ENCODE results near the gene INF2.

The INF2 gene

DNA sequence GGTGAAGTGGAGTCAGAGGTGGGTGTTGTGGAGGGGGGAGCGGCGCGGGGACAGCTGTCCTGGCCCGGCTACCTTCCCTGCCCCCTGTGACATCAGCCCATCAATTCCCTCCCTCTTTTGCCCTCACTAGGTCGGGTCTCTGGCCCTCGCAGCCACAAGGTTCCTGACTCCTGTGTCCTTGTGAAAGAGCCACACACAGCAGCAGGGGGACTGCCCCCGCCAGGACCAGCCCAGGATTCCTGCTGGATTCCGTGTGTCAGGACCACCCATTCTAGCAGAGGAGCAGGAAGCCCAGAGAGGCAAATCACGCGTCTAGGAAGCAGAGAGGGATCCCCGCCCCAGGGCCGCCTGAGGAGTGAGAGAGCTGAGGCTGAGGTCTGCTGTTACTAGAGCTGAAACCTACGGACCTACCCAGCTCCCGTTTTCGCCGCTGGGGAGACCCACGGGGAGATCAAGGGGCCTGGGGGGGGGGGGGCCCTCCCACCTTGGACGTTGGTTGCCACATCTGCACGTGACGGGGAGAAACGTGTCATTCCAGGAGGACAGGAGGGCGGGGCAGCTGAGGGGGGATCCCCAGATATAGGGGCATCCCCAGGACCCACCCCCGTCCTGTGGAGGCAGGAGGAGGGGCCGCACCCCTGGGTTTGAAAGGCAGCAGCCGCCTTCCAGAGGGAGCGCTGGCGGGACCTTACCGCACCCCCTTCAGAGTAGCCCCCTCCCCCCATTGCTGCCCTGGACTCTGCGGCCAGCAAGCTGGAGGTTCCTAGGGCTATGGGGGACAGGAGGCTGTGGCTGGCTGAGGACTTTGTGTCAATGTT, 12.5 kb upstream of the INF2 start:
- DNase-seq (ENCODE audit: low read depth) = no peak

- DNase-seq (ENCODE audit: low read depth) = peak; percentile 83
These were observed 11.7 kb upstream of the INF2 start for GRCh38 chr14:104677512-104678332.

GRCh38 chr14:104678346-104678745, 11.1 kb upstream of the INF2 start:
- no peak for DNase-seq (ENCODE audit: low read depth)

DNA sequence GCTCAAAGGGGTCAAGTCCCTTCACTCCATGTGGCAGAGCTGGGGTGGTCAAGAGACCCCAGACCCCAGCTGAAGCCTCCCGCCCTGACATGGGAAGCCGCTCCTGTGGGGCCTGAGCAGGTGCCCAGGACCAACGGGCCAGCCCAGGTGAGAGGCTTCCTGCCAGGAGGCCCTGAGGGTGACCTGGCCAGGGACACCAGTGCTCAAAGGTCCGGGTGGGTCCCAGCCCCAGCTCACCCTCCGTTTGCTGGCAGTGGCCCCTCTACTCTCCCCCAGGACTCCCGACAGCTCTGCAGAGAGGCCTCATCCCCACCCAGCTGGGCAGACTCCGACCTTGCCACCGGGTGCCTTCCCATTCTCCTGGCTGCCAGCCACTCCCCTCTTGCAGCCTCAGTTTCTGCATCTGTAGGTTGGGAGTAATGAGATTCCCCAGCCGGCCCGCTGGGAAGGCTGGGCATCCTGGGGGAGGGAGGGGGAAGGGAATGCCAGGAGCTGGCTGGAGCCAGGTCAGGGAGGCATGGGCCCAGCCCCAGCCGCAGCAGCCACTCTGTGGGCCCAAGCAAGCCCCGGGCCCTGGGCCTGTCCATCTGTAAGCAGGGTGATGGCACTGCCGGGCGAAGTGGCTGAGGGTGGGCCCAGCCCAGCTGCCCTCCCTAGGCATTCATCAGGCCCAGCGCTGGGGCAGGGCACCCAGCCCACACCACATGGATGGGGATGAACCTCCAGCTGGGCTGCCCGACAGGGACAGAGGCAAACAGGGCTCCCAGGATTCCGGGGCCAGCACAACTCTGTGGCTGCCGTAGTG, 10.3 kb upstream of the INF2 start:
- no peak for DNase-seq (ENCODE audit: low read depth)

DNA sequence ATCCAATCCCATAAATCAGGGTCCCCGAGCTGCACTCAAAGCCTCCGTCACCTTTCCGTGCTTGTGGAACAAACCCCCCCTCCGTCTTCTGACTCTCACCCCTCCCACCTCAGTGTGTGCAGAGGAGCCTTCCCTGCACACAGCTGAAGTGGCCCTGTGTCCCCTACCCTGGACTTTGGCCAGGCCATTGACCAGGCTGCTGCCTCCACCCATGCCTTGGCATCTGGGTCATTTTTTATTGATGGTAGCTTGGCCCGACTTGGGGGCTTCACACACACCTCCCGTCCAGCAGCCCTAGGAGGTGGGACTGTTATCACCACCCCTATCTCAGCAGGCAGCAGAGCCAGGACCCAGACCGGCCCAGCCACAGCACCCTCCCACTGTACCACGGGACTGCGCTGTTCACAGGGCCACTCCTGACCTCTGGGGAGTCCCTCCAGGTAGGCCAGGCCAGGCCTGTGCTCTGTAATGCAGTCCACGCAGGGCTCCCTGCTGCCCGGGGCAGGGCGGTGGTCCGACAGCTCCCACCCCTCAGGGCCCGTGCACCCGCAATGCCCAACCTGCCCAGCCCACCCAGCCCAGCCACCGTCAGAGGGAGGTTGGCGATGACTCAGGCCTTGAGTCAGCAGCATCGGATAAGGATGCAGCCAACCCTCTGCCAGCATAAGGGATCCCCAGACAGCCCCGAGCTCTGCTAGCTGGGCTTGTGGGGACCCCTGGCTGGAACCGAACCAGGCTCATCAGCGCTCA, 9.2 kb upstream of the INF2 start:
- DNase-seq (ENCODE audit: low read depth) = no peak

DNA sequence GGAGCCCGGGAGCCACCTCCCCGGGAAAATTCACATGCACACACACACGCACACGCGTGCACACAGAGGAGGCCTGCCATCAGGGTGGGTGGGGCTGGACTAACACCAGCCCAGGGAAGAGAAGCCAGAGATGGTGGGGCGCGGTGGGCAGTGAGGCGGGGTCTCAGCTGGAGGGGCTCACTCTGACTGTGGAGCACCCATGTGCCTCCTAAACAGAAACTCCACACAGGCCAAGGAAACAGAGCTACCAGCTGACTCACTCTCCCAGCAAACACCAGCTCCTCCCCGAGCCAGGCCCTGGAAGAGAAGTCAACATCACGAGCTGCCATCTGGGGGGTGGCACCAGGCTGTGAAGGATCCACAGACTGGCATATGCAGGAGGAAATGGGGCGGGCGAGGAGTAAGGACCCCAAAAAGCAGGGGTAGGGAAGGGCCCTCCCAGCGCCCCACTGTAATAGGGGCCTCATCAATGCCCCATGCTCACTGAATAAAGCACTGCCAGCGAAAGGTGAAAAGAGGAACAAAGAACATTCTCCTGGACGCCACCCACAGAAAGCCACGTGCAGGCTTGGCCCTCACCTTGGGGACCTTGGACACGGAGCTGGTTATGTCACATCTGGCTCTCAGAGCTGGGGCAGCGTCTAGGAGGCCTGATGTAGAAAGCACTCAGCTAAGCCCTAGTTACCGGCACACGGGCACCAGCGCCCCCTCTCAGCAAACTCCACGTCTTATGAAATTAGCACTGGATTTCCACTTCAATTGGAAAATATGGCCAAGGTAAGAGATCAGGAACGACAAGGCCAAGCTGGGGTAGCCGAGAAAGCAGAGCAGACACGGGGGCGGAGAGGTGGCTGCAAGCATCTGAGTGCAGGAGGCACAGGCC, 8.4 kb upstream of the INF2 start:
- DNase-seq (ENCODE audit: low read depth) = no peak

GRCh38 chr14:104681689-104682074, 7.7 kb upstream of the INF2 start:
- DNase-seq (ENCODE audit: low read depth) = no peak

- DNase-seq (ENCODE audit: low read depth) = no peak
These were observed 7.3 kb upstream of the INF2 start for GRCh38 chr14:104682107-104682593.

DNA sequence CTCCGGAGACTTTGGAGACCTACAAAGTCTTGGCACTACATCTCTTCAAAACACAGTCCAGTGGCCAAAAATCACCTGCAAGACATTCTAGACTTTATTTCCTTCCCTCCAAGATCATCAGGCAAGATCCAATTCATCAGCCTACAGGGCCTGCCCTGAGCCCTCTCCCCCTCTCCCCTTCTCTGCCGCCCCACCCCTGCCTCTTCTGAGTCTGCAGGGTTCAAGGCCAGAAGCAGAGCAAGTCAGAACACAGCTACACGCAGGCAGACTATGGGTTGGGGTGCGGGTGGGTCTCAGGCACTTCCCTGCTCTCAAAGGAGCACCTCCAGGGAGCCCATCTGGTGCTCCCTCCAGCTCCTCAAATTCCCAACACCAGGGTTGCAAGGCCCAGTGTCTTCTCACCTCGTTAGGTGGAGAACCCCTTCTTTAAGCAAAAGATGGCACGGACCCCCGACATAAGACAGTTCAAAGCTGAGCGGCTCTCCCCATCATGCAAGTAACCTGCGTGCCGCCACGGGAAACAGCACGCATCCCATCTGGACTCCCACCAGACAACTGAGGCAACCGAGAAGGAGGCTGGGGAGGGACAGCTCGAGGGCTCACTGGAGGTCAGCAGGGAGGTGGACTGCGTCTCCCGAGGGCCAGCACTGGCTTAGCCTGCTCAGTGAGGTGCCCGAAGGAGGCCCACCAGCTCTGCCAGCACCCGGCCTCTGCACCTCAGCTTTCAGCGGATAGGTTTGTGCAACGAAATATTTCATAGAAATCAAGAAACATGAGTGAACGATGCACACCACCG, 5.6 kb upstream of the INF2 start:
- DNase-seq (ENCODE audit: low read depth) = no peak

DNA sequence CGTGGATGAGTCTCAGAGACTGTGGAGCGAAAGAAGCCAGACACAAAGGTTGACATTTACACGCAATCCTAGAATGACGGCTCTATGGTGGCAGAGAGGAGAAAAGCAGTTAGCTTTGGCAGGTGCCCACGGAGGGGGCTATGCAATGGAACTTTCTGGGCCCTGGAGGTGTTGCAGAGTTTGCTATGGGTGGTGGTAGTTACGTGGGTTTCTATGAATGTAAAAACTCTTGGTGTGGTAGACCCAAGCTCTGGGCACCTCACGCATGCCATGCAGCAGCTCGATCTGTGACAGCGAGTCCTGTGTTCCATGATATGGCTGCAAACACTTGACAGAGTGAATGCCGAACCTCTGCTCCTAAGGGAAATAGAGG, 5.0 kb upstream of the INF2 start:
- DNase-seq (ENCODE audit: low read depth) = no peak

GRCh38 chr14:104685216-104685997, 4.0 kb upstream of the INF2 start:
- no peak for DNase-seq (ENCODE audit: low read depth)

- no peak for DNase-seq (ENCODE audit: low read depth)
These were observed 3.3 kb upstream of the INF2 start for GRCh38 chr14:104685998-104686610.

DNA sequence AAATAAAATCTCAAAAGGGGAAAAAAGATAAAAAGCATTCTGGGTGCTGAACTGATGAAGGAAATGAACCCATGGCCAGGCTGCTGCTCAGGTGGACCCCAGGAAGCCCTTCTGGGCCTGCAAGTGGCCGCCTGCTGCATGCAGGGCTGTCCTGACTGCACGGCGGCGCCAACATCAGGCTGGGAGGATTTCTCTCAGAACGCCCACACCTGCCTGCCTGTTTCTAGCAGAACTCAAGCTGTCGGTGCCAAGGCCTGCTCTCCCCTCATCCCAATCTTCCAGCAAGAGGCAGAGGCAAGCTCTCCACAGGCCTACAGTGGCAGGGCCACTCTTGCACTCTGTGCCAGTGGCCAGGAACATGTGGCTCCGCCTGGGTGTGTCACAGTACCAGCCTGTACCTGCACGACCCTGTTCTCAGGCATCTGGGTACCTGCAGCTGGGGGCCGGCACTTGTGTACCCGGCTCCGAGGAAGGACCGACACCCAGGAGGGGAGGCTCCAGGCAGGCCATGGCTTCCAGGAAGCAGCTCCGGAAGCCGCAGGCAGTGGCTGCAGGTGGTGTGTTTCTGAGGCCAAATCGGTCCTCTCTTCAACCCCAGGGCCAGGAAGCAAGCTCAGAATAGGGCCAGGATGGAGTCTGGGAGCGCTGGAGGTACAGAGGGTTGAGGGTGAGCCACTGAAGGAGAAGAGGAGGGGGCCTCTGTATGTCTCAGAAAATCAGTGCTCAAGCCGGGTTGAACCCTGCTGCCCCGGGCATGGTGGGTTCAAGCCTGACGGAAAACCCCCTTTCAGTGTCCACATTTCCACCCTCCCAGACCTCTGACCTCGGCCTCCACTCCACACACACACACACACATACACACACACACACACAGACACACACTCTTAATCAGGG, 2.5 kb upstream of the INF2 start:
- no peak for DNase-seq (ENCODE audit: low read depth)

DNA sequence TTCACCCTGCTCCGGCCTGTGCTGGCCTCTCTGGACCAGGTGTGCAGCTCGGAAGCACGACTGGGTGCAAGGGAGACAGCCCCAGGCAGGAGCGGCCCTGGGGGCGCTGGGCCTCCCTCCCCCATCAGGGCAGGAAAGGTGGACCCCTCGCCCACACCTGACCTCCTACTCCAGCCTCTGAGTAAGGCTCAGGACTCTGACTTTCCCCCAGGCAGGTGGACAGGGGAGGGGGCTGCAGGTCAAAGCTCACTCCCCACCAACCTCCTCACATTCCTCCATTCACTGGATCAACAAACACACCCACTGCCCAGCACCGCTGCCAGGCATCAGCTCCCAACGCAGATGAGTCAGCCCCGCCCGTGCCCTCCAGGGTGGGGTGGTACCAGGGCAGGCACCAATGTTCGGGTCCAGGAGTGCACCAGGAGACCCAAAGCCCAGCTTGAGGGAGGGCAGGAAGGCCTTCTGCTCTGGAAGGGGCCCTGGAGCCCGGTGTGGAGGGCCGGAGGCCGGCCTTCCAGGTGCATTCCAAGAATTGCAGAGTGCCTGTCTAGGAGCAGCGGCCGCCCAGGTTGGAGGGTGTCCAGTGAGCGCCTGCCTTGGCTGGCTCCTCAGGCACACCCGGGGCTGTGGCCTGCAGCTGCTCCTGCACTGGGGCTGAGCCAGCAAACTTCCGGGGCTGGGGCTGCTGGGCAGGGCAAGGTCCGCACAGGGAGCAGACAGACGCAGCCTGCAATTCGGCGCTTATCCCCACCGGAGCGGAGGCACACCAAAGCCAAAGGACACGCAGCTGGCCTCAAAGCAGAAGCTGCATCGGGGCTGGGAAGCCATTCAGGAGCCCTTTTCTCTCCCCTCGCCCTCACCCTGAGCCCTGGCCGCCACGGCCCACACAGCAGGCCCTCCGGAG, 1.6 kb upstream of the INF2 start:
- DNase-seq (ENCODE audit: low read depth) = no peak

DNA sequence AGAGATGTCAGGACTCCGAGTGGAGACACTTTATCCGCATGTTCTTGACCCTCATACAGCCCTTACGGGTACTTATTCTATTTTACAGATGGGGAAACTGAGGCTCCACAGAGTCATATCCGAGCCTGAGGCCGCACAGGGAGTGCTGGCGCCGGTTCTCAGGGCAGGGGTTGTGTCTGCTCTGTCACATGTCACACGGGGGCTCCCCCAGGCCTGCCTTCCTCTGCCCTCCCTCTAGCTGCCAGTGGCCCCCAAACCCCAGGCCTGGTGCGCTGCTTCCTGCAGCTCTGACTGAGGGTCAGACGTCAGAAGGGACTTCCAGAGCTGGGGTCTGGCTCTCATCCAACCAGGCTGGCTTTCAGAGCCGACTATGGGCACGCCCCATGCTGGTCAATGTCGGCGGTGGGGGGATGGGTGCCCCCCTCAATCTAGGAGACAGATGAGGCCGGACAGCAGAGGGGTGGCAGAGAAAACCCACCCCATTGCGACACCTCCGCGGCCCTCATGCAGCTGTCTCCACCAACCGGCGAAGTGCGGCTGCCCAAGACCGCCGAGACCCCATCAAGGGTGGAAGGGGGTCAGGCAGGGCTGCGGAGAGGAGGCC, 811 bp upstream of the INF2 start:
- no peak for DNase-seq (ENCODE audit: low read depth)

Data from stimulated activated CD4-positive, alpha-beta T cell treated with anti-CD3 and anti-CD28 coated beads, Interleukin-2, amount 100 ng/mL, for 4 hours (primary cell).